HG02588 (cell line): Measurements from ENCODE around the gene CRMP1.

Experiments
- ATAC-seq: cut with Tn5 transposase; IDR thresholded peaks from one replicate; pipeline ENCODE4 v1.9.1; 2021; ENCODE audit warnings: mild to moderate bottlenecking, moderate library complexity; ENCODE audit not compliant: unreplicated experiment

Gene CRMP1

GRCh38 chr4:5893004-5893580 lies at the start of gene CRMP1:
Gene CRMP1 (minus strand): TSS chr4:5893086. CDS start chr4:5892969, 117 bp downstream.
- no peak for ATAC-seq

GRCh38 chr4:5941601-5942000 lies 48.7 kb upstream of the CRMP1 start:
- no peak for ATAC-seq

GRCh38 chr4:5940470-5941203 lies 47.8 kb upstream of the CRMP1 start:
- ATAC-seq, result no peak

GRCh38 chr4:5933996-5934831 lies 41.3 kb upstream of the CRMP1 start:
- no peak for ATAC-seq

GRCh38 chr4:5933116-5933515 lies 40.2 kb upstream of the CRMP1 start:
- ATAC-seq, result no peak

- no peak for ATAC-seq
These were observed 39.2 kb upstream of the CRMP1 start for GRCh38 chr4:5932035-5932568.

- no peak for ATAC-seq
These were observed 38.6 kb upstream of the CRMP1 start for GRCh38 chr4:5931526-5931925.

- no peak for ATAC-seq
These were observed 38.0 kb upstream of the CRMP1 start for GRCh38 chr4:5930876-5931275.

- no peak for ATAC-seq
These were observed 37.6 kb upstream of the CRMP1 start for GRCh38 chr4:5930456-5930855.

GRCh38 chr4:5928844-5929420 lies 36.0 kb upstream of the CRMP1 start:
- ATAC-seq, result no peak

- ATAC-seq, result no peak
These were observed 35.4 kb upstream of the CRMP1 start for GRCh38 chr4:5928274-5928673.

GRCh38 chr4:5927747-5928146 lies 34.9 kb upstream of the CRMP1 start:
- no peak for ATAC-seq

GRCh38 chr4:5927116-5927515 lies 34.2 kb upstream of the CRMP1 start:
- no peak for ATAC-seq

GRCh38 chr4:5926598-5926997 lies 33.7 kb upstream of the CRMP1 start:
- no peak for ATAC-seq

GRCh38 chr4:5925419-5926200 lies 32.7 kb upstream of the CRMP1 start:
- no peak for ATAC-seq

GRCh38 chr4:5924461-5925125 lies 31.7 kb upstream of the CRMP1 start:
- no peak for ATAC-seq

- no peak for ATAC-seq
These were observed 30.5 kb upstream of the CRMP1 start for GRCh38 chr4:5923376-5923775.

- ATAC-seq, result no peak
These were observed 29.7 kb upstream of the CRMP1 start for GRCh38 chr4:5922556-5922955.

- ATAC-seq, result no peak
These were observed 29.1 kb upstream of the CRMP1 start for GRCh38 chr4:5921981-5922380.
